ENCODE measurements around the gene TNFRSF25.
"Not testable (repeated sequence)": the region's sequence is repeated elsewhere in the genome, so short reads cannot be mapped to it uniquely, and the experiment has no call there.

TNFRSF25 gene

GRCh38 chr1:6453895-6454855 lies 11.8 kb downstream of the TNFRSF25 start:
- not testable (repeated sequence) for DNase-seq (ENCODE audit: low read depth)

GRCh38 chr1:6450943-6451373 lies 15.0 kb downstream of the TNFRSF25 start:
- no peak for DNase-seq (ENCODE audit: low read depth)

- DNase-seq (ENCODE audit: low read depth) = not testable (repeated sequence)
Measured at GRCh38 chr1:6450486-6450885, 15.5 kb downstream of the TNFRSF25 start.

GRCh38 chr1:6450005-6450450 lies 15.9 kb downstream of the TNFRSF25 start:
- no peak for DNase-seq (ENCODE audit: low read depth)

- DNase-seq (ENCODE audit: low read depth) = peak; percentile 36
Measured at GRCh38 chr1:6448749-6449631, 17.0 kb downstream of the TNFRSF25 start.

GRCh38 chr1:6447818-6448748 lies 17.9 kb downstream of the TNFRSF25 start:
- peak; percentile 50 for DNase-seq (ENCODE audit: low read depth)

- no peak for DNase-seq (ENCODE audit: low read depth)
Measured at GRCh38 chr1:6447016-6447817, 18.8 kb downstream of the TNFRSF25 start.

- no peak for DNase-seq (ENCODE audit: low read depth)
Measured at GRCh38 chr1:6446665-6447015, 19.3 kb downstream of the TNFRSF25 start.

- not testable (repeated sequence) for DNase-seq (ENCODE audit: low read depth)
Measured at GRCh38 chr1:6445929-6446328, 20.0 kb downstream of the TNFRSF25 start.

GRCh38 chr1:6445062-6445763 lies 20.8 kb downstream of the TNFRSF25 start:
- DNase-seq (ENCODE audit: low read depth) = no peak

GRCh38 chr1:6444377-6444776 lies 21.6 kb downstream of the TNFRSF25 start:
- DNase-seq (ENCODE audit: low read depth) = no peak

- no peak for DNase-seq (ENCODE audit: low read depth)
Measured at GRCh38 chr1:6443339-6444115, 22.4 kb downstream of the TNFRSF25 start.

- DNase-seq (ENCODE audit: low read depth) = no peak
Measured at GRCh38 chr1:6441586-6441985, 24.4 kb downstream of the TNFRSF25 start.

GRCh38 chr1:6440198-6441126 lies 25.5 kb downstream of the TNFRSF25 start:
- DNase-seq (ENCODE audit: low read depth) = peak; percentile 69

GRCh38 chr1:6438047-6438525 lies 27.9 kb downstream of the TNFRSF25 start:
- DNase-seq (ENCODE audit: low read depth) = peak; percentile 49

GRCh38 chr1:6437012-6437700 lies 28.8 kb downstream of the TNFRSF25 start:
- DNase-seq (ENCODE audit: low read depth) = not testable (repeated sequence)

GRCh38 chr1:6436277-6436676 lies 29.7 kb downstream of the TNFRSF25 start:
- DNase-seq (ENCODE audit: low read depth) = not testable (repeated sequence)

All from T-helper 22 cell (primary cell).